Upper lobe of left lung (tissue), 6 donors: ENCODE results near the gene PMAIP1. TPM values are rescaled to one million over a fixed set of nuclear protein-coding genes. Genes with fewer than 3 reads are reported as not detected.

Experiments
- ATAC-seq, 2 donors: fragments of 200-7000 bp; cut with Tn5 transposase; one replicate each; pipeline ENCODE4 v1.9.1; 2022; ENCODE audit warnings: mild to moderate bottlenecking in 2 of 2, moderate library complexity in 2 of 2; ENCODE audit not compliant: low FRiP score in 2 of 2
- DNase-seq, 2 donors: peaks; one replicate each; pipeline ENCODE4 v3.0.0-alpha.2; 2019 to 2020
- H3K27ac ChIP-seq, 4 donors: fragments of 200-600 bp; sonication (generic); one replicate each; pipeline ENCODE4 v1.5.1; 2016 to 2019
- H3K27me3 ChIP-seq, 4 donors: fragments of 200-600 bp; sonication (generic); one replicate each; pipeline ENCODE4 v1.5.1; 2017 to 2019
- H3K36me3 ChIP-seq, 4 donors: fragments of 200-600 bp; sonication (generic); one replicate each; pipeline ENCODE4 v1.5.1; 2016 to 2019
- H3K4me1 ChIP-seq, 4 donors: fragments of 200-600 bp; sonication (generic); one replicate each; pipeline ENCODE4 v1.5.1; 2018 to 2019
- H3K4me3 ChIP-seq, 4 donors: fragments of 200-600 bp; sonication (generic); one replicate each; pipeline ENCODE4 v1.5.1; 2017 to 2019; ENCODE audit warnings: mild to moderate bottlenecking in 2 of 4, moderate library complexity in 1 of 4
- H3K9me3 ChIP-seq, 4 donors: fragments of 200-600 bp; sonication (generic); one replicate each; pipeline ENCODE4 v1.5.1; 2018 to 2019
- CTCF ChIP-seq, 6 experiments: fragments of 450-650 bp in 4 of 6; fragments of 200-600 bp in 2 of 6; sonication (generic) in 2 of 6; IDR thresholded peaks; one replicate each; pipeline ENCODE4 v1.5.1; 2016 to 2019; ENCODE audit warnings: antibody characterized with exemption in 6 of 6
- EP300 ChIP-seq, 4 donors: sonication (generic); formaldehyde crosslinking; IDR thresholded peaks; one replicate each; pipeline ENCODE4 v1.5.1; 2017; ENCODE audit warnings: antibody characterized with exemption in 4 of 4, control low read depth in 2 of 4
- POLR2A ChIP-seq, 4 donors: fragments of 450-650 bp; IDR thresholded peaks; one replicate each; pipeline ENCODE4 v1.5.1; 2016 to 2017; ENCODE audit warnings: antibody characterized with exemption in 4 of 4, mild to moderate bottlenecking in 2 of 4
- POLR2AphosphoS5 ChIP-seq, 2 donors: sonication (generic); formaldehyde crosslinking; IDR thresholded peaks; one replicate each; pipeline ENCODE4 v1.5.1; 2017; ENCODE audit warnings: antibody characterized with exemption in 2 of 2
- WGBS, 2 donors: methylation state at CpG; one replicate each; pipeline ENCODE4 v1.1.5; 2017 to 2018; 5-methylcytosine and 5-hydroxymethylcytosine counted together
- total RNA-seq, 6 donors: library from RNA; depleted of rRNA in 4 of 6; stranded (reverse); fragments of >200 nt in 4 of 6; gene quantifications; one replicate each; pipeline versions ENCODE4 v1.1.0 to v1.2.1, GENCODE V29; 2016 to 2021
- donor health status: DM: no; HTN: no; CAD: no; lungs with moderate emphysema.
- donor health status: DM: no; HTN: yes; CAD: no; lungs with severe emphysema.

Gene PMAIP1
- total RNA-seq, 6 donors from 2014 or later = 0.67 to 5.5 (median 4.4) TPM; not detected in 1

GRCh38 chr18:59905686-59906091, 5.9 kb downstream of the PMAIP1 start:
- no peaks in the 10 kb centered on the region for H3K9me3 ChIP-seq
- ATAC-seq = no peak
- peaks cover 0 to 5% (median 0%) of the 10 kb centered on the region in 4 donors for H3K36me3 ChIP-seq
- peaks cover 5 to 25% (median 14%) of the 10 kb centered on the region in 4 donors for H3K4me1 ChIP-seq
- no peak overlapping the region for H3K27ac ChIP-seq
- 63 to 71% methylated on average over 4 of the region's 4 CpGs for WGBS, 2 donors
- no peak for DNase-seq
- H3K27me3 ChIP-seq = no peaks in the 10 kb centered on the region
- TF ChIP-seq POLR2AphosphoS5 (IDR thresholded peaks at IDR 0.05) (no peak), EP300 (IDR thresholded peaks at IDR 0.05) (no peak), POLR2A (IDR thresholded peaks at IDR 0.05) (no peak), CTCF (IDR thresholded peaks at IDR 0.05) (no peak)
- H3K4me3 ChIP-seq = no peak overlapping the region

GRCh38 chr18:59906203-59906602, 6.4 kb downstream of the PMAIP1 start:
- H3K9me3 ChIP-seq = no peaks in the 10 kb centered on the region
- no peak for TF ChIP-seq POLR2AphosphoS5 (IDR thresholded peaks at IDR 0.05)
- no peak for TF ChIP-seq POLR2A (IDR thresholded peaks at IDR 0.05)
- no peak for TF ChIP-seq EP300 (IDR thresholded peaks at IDR 0.05)
- TF ChIP-seq CTCF (IDR thresholded peaks at IDR 0.05) = no peak
- H3K36me3 ChIP-seq = peaks cover 0 to 5% (median 0%) of the 10 kb centered on the region in 4 donors
- no peak overlapping the region for H3K27ac ChIP-seq
- DNase-seq = no peak
- WGBS, 2 donors = 76 to 96% methylated on average over 3 of the region's 3 CpGs
- no peaks in the 10 kb centered on the region for H3K27me3 ChIP-seq
- H3K4me1 ChIP-seq = peaks cover under 1 to 20% (median 10%) of the 10 kb centered on the region in 4 donors
- H3K4me3 ChIP-seq = no peak overlapping the region
- ATAC-seq = no peak

GRCh38 chr18:59907172-59907571, 7.4 kb downstream of the PMAIP1 start:
- TF ChIP-seq POLR2A (IDR thresholded peaks at IDR 0.05) (no peak), EP300 (IDR thresholded peaks at IDR 0.05) (no peak), POLR2AphosphoS5 (IDR thresholded peaks at IDR 0.05) (no peak), CTCF (IDR thresholded peaks at IDR 0.05) (no peak)
- Histone ChIP-seq H3K36me3 (peaks cover 0 to 5% (median 0%) of the 10 kb centered on the region in 4 donors), H3K9me3 (no peaks in the 10 kb centered on the region), H3K27me3 (no peaks in the 10 kb centered on the region), H3K4me3 (no peak overlapping the region), H3K4me1 (peaks cover 0 to 15% (median 9%) of the 10 kb centered on the region in 4 donors), H3K27ac (no peak overlapping the region)
- no peak for DNase-seq
- 53% methylated on average over 5 of the region's 5 CpGs for WGBS, 2 donors
- ATAC-seq = no peak

- no peaks in the 10 kb centered on the region for H3K27me3 ChIP-seq
- ATAC-seq (no peak), DNase-seq (no peak)
- H3K4me3 ChIP-seq = no peak overlapping the region
- TF ChIP-seq POLR2A (IDR thresholded peaks at IDR 0.05) = no peak
- TF ChIP-seq EP300 (IDR thresholded peaks at IDR 0.05) = no peak
- TF ChIP-seq CTCF (IDR thresholded peaks at IDR 0.05) = no peak
- TF ChIP-seq POLR2AphosphoS5 (IDR thresholded peaks at IDR 0.05) = no peak
- no peaks in the 10 kb centered on the region for H3K9me3 ChIP-seq
- H3K4me1 ChIP-seq = peaks cover 0 to 15% (median 9%) of the 10 kb centered on the region in 4 donors
- WGBS, 2 donors = 86 to 92% methylated on average over 4 of the region's 4 CpGs
- H3K27ac ChIP-seq = no peak overlapping the region
- H3K36me3 ChIP-seq = peaks cover 0 to 5% (median 0%) of the 10 kb centered on the region in 4 donors
Measured at GRCh38 chr18:59907660-59908059, 7.9 kb downstream of the PMAIP1 start.

GRCh38 chr18:59908799-59909198, 9.0 kb downstream of the PMAIP1 start:
- Histone ChIP-seq H3K27ac (no peak overlapping the region), H3K36me3 (no peaks in the 10 kb centered on the region), H3K27me3 (no peaks in the 10 kb centered on the region), H3K4me1 (peaks cover 0 to 15% (median 9%) of the 10 kb centered on the region in 4 donors), H3K4me3 (no peak overlapping the region), H3K9me3 (no peaks in the 10 kb centered on the region)
- ATAC-seq (no peak), DNase-seq (no peak)
- TF ChIP-seq EP300 (IDR thresholded peaks at IDR 0.05) (no peak), POLR2A (IDR thresholded peaks at IDR 0.05) (no peak)
- 52 to 73% methylated on average over 7 of the region's 7 CpGs for WGBS, 2 donors
